HUES48 (cell line): ENCODE measurements around the gene SLC39A13.

Source experiments
- H3K27ac ChIP-seq: one replicate; pipeline ENCODE4 v1.7.0; 2013; ENCODE audit warnings: low read depth, low read length, inconsistent platforms
- H3K27me3 ChIP-seq: 2 replicates; pipeline ENCODE4 v1.6.1; 2013; ENCODE audit warnings: mild to moderate bottlenecking, low read length; ENCODE audit not compliant: control insufficient read depth, insufficient read depth
- H3K36me3 ChIP-seq: 2 replicates; pipeline ENCODE4 v1.6.1; 2013; ENCODE audit warnings: low read length; ENCODE audit not compliant: control insufficient read depth, insufficient read depth
- H3K4me1 ChIP-seq: 2 replicates; pipeline ENCODE4 v1.6.1; 2013; ENCODE audit warnings: mild to moderate bottlenecking, low read length; ENCODE audit not compliant: control insufficient read depth, insufficient read depth
- H3K4me3 ChIP-seq: 2 replicates; pipeline ENCODE4 v1.5.1; 2013; ENCODE audit warnings: mild to moderate bottlenecking, low read depth, low read length
- H3K9ac ChIP-seq: 2 replicates; pipeline ENCODE4 v1.6.1; 2013; ENCODE audit warnings: mild to moderate bottlenecking, low read depth, low read length, moderate library complexity
- H3K9me3 ChIP-seq: 2 replicates; pipeline ENCODE4 v1.6.1; 2013; ENCODE audit warnings: low read length; ENCODE audit not compliant: control insufficient read depth, insufficient read depth

The SLC39A13 gene

GRCh38 chr11:47434011-47434786 is 25.8 kb downstream of the SLC39A13 start:
- H3K27me3 ChIP-seq = no peaks in the 10 kb centered on the region
- no peak overlapping the region for H3K4me3 ChIP-seq
- no peak overlapping the region for H3K9ac ChIP-seq
- no peaks in the 10 kb centered on the region for H3K36me3 ChIP-seq
- no peaks in the 10 kb centered on the region for H3K4me1 ChIP-seq
- no peaks in the 10 kb centered on the region for H3K9me3 ChIP-seq
- no peak overlapping the region for H3K27ac ChIP-seq

- Histone ChIP-seq H3K36me3 (no peaks in the 10 kb centered on the region), H3K4me3 (no peak overlapping the region), H3K27ac (no peak overlapping the region), H3K27me3 (no peaks in the 10 kb centered on the region), H3K9ac (no peak overlapping the region), H3K9me3 (no peaks in the 10 kb centered on the region), H3K4me1 (no peaks in the 10 kb centered on the region)
These were observed 27.3 kb downstream of the SLC39A13 start for GRCh38 chr11:47435687-47436086.

GRCh38 chr11:47436726-47437125 is 28.3 kb downstream of the SLC39A13 start:
- Histone ChIP-seq H3K9ac (no peak overlapping the region), H3K9me3 (no peaks in the 10 kb centered on the region), H3K4me3 (no peak overlapping the region), H3K27me3 (no peaks in the 10 kb centered on the region), H3K36me3 (no peaks in the 10 kb centered on the region), H3K27ac (no peak overlapping the region), H3K4me1 (no peaks in the 10 kb centered on the region)

- Histone ChIP-seq H3K27me3 (no peaks in the 10 kb centered on the region), H3K9ac (no peak overlapping the region), H3K4me1 (no peaks in the 10 kb centered on the region), H3K9me3 (no peaks in the 10 kb centered on the region), H3K27ac (no peak overlapping the region), H3K36me3 (no peaks in the 10 kb centered on the region), H3K4me3 (no peak overlapping the region)
These were observed 28.9 kb downstream of the SLC39A13 start for GRCh38 chr11:47437218-47437745.

GRCh38 chr11:47437746-47438418 is 29.5 kb downstream of the SLC39A13 start:
- no peaks in the 10 kb centered on the region for H3K4me1 ChIP-seq
- H3K9ac ChIP-seq = no peak overlapping the region
- H3K27me3 ChIP-seq = no peaks in the 10 kb centered on the region
- H3K36me3 ChIP-seq = no peaks in the 10 kb centered on the region
- no peak overlapping the region for H3K27ac ChIP-seq
- no peak overlapping the region for H3K4me3 ChIP-seq
- H3K9me3 ChIP-seq = no peaks in the 10 kb centered on the region

- no peaks in the 10 kb centered on the region for H3K4me1 ChIP-seq
- H3K4me3 ChIP-seq = no peak overlapping the region
- no peak overlapping the region for H3K27ac ChIP-seq
- no peaks in the 10 kb centered on the region for H3K36me3 ChIP-seq
- no peaks in the 10 kb centered on the region for H3K27me3 ChIP-seq
- no peaks in the 10 kb centered on the region for H3K9me3 ChIP-seq
- H3K9ac ChIP-seq = no peak overlapping the region
These were observed 30.3 kb downstream of the SLC39A13 start for GRCh38 chr11:47438721-47439120.

GRCh38 chr11:47440054-47440476 is 31.7 kb downstream of the SLC39A13 start:
- Histone ChIP-seq H3K4me1 (no peaks in the 10 kb centered on the region), H3K9ac (no peak overlapping the region), H3K4me3 (no peak overlapping the region), H3K9me3 (no peaks in the 10 kb centered on the region), H3K36me3 (no peaks in the 10 kb centered on the region), H3K27me3 (no peaks in the 10 kb centered on the region), H3K27ac (no peak overlapping the region)

GRCh38 chr11:47441421-47441820 is 33.0 kb downstream of the SLC39A13 start:
- Histone ChIP-seq H3K4me1 (no peaks in the 10 kb centered on the region), H3K9ac (no peak overlapping the region), H3K27me3 (no peaks in the 10 kb centered on the region), H3K36me3 (no peaks in the 10 kb centered on the region), H3K27ac (no peak overlapping the region), H3K4me3 (no peak overlapping the region), H3K9me3 (no peaks in the 10 kb centered on the region)

GRCh38 chr11:47442514-47442913 is 34.1 kb downstream of the SLC39A13 start:
- Histone ChIP-seq H3K27ac (no peak overlapping the region), H3K27me3 (no peaks in the 10 kb centered on the region), H3K9ac (no peak overlapping the region), H3K36me3 (no peaks in the 10 kb centered on the region), H3K9me3 (no peaks in the 10 kb centered on the region), H3K4me3 (no peak overlapping the region), H3K4me1 (no peaks in the 10 kb centered on the region)

- Histone ChIP-seq H3K4me3 (no peak overlapping the region), H3K36me3 (no peaks in the 10 kb centered on the region), H3K27ac (no peak overlapping the region), H3K9me3 (no peaks in the 10 kb centered on the region), H3K9ac (no peak overlapping the region), H3K4me1 (no peaks in the 10 kb centered on the region), H3K27me3 (no peaks in the 10 kb centered on the region)
These were observed 34.8 kb downstream of the SLC39A13 start for GRCh38 chr11:47443028-47443700.

GRCh38 chr11:47443817-47444216 is 35.4 kb downstream of the SLC39A13 start:
- Histone ChIP-seq H3K27ac (no peak overlapping the region), H3K27me3 (no peaks in the 10 kb centered on the region), H3K36me3 (no peaks in the 10 kb centered on the region), H3K9me3 (no peaks in the 10 kb centered on the region), H3K4me1 (no peaks in the 10 kb centered on the region), H3K9ac (no peak overlapping the region), H3K4me3 (no peak overlapping the region)
